Measurements from ENCODE around the gene EYS. TPM values are rescaled to one million over a fixed set of nuclear protein-coding genes. Genes with fewer than 3 reads are reported as not detected.

Gene EYS
- total and polyA plus RNA-seq, 9 of the 15 experiments (the other 6 are each of a cell fraction or from before 2014, with no cell fraction given): 0.03 to 0.36 (median 0.10) TPM; not detected in 2

DNA sequence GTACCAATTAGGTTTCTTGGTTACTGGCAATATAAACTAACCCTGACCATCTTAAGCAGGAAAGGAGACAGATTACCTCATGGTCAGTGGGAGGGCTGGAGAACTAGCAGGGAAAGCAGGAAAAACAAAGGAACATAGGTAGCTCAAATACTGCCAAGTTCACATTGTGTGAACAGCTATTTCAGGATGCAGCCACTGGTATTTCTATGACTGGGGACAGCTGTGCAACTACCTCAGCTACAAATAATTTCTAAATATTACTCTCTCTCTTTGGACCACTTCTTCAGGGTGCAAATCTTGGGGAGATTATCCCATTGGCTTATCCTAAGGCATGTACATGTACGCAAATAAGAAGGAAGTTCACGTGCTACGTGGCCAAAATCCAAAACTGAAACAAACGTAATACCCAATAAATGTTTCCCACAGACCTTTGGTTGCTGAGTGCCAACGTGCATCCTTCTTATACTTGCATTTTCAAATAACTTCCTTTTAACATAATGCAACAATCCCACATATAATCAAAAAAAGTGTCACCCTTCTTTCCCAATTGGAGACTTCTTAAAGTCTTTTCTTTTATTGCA is 1890.5 kb downstream of the EYS start (continued):
- TF ChIP-seq, protein P1, sequence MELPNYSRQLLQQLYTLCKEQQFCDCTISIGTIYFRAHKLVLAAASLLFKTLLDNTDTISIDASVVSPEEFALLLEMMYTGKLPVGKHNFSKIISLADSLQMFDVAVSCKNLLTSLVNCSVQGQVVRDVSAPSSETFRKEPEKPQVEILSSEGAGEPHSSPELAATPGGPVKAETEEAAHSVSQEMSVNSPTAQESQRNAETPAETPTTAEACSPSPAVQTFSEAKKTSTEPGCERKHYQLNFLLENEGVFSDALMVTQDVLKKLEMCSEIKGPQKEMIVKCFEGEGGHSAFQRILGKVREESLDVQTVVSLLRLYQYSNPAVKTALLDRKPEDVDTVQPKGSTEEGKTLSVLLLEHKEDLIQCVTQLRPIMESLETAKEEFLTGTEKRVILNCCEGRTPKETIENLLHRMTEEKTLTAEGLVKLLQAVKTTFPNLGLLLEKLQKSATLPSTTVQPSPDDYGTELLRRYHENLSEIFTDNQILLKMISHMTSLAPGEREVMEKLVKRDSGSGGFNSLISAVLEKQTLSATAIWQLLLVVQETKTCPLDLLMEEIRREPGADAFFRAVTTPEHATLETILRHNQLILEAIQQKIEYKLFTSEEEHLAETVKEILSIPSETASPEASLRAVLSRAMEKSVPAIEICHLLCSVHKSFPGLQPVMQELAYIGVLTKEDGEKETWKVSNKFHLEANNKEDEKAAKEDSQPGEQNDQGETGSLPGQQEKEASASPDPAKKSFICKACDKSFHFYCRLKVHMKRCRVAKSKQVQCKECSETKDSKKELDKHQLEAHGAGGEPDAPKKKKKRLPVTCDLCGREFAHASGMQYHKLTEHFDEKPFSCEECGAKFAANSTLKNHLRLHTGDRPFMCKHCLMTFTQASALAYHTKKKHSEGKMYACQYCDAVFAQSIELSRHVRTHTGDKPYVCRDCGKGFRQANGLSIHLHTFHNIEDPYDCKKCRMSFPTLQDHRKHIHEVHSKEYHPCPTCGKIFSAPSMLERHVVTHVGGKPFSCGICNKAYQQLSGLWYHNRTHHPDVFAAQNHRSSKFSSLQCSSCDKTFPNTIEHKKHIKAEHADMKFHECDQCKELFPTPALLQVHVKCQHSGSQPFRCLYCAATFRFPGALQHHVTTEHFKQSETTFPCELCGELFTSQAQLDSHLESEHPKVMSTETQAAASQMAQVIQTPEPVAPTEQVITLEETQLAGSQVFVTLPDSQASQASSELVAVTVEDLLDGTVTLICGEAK (IDR thresholded peaks at IDR 0.05): no peak
- TF ChIP-seq, protein P1 (CRISPR knock-in tag; IDR thresholded peaks at IDR 0.05): no peak
- TF ChIP-seq SP2 (IDR thresholded peaks at IDR 0.05; ENCODE audit: extremely low read depth, low read depth, low read length, poor library complexity, severe bottlenecking): no peak
- TF ChIP-seq, protein P2, sequence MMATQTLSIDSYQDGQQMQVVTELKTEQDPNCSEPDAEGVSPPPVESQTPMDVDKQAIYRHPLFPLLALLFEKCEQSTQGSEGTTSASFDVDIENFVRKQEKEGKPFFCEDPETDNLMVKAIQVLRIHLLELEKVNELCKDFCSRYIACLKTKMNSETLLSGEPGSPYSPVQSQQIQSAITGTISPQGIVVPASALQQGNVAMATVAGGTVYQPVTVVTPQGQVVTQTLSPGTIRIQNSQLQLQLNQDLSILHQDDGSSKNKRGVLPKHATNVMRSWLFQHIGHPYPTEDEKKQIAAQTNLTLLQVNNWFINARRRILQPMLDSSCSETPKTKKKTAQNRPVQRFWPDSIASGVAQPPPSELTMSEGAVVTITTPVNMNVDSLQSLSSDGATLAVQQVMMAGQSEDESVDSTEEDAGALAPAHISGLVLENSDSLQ (IDR thresholded peaks at IDR 0.05): no peak
- TF ChIP-seq, protein P3, sequence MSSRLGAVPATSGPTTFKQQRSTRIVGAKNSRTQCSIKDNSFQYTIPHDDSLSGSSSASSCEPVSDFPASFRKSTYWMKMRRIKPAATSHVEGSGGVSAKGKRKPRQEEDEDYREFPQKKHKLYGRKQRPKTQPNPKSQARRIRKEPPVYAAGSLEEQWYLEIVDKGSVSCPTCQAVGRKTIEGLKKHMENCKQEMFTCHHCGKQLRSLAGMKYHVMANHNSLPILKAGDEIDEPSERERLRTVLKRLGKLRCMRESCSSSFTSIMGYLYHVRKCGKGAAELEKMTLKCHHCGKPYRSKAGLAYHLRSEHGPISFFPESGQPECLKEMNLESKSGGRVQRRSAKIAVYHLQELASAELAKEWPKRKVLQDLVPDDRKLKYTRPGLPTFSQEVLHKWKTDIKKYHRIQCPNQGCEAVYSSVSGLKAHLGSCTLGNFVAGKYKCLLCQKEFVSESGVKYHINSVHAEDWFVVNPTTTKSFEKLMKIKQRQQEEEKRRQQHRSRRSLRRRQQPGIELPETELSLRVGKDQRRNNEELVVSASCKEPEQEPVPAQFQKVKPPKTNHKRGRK (tag; IDR thresholded peaks at IDR 0.05): no peak
- no peak for TF ChIP-seq RFX5 (IDR thresholded peaks at IDR 0.05; ENCODE audit: low read depth, low read length)
- TF ChIP-seq ZNF445 (CRISPR knock-in tag; IDR thresholded peaks at IDR 0.05; ENCODE audit: low read depth): no peak
- no peak for TF ChIP-seq ETS2 (tag; IDR thresholded peaks at IDR 0.05; ENCODE audit: borderline replicate concordance, poor library complexity, severe bottlenecking)
- TF ChIP-seq, protein P4, sequence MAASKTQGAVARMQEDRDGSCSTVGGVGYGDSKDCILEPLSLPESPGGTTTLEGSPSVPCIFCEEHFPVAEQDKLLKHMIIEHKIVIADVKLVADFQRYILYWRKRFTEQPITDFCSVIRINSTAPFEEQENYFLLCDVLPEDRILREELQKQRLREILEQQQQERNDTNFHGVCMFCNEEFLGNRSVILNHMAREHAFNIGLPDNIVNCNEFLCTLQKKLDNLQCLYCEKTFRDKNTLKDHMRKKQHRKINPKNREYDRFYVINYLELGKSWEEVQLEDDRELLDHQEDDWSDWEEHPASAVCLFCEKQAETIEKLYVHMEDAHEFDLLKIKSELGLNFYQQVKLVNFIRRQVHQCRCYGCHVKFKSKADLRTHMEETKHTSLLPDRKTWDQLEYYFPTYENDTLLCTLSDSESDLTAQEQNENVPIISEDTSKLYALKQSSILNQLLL (CRISPR knock-in tag; IDR thresholded peaks at IDR 0.05; ENCODE audit: borderline replicate concordance): no peak
- TF ChIP-seq SMAD2 (IDR thresholded peaks at IDR 0.05; ENCODE audit: low read depth, low read length): no peak
- TF ChIP-seq, protein P5, sequence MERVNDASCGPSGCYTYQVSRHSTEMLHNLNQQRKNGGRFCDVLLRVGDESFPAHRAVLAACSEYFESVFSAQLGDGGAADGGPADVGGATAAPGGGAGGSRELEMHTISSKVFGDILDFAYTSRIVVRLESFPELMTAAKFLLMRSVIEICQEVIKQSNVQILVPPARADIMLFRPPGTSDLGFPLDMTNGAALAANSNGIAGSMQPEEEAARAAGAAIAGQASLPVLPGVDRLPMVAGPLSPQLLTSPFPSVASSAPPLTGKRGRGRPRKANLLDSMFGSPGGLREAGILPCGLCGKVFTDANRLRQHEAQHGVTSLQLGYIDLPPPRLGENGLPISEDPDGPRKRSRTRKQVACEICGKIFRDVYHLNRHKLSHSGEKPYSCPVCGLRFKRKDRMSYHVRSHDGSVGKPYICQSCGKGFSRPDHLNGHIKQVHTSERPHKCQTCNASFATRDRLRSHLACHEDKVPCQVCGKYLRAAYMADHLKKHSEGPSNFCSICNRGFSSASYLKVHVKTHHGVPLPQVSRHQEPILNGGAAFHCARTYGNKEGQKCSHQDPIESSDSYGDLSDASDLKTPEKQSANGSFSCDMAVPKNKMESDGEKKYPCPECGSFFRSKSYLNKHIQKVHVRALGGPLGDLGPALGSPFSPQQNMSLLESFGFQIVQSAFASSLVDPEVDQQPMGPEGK (CRISPR knock-in tag; IDR thresholded peaks at IDR 0.05; ENCODE audit: borderline replicate concordance): no peak
